ENCODE measurements around the gene LCE3E.
A peak's percentile ranks its signal among the peaks of the same experiment; 100 is the strongest.
"Not testable (repeated sequence)": the region's sequence is repeated elsewhere in the genome, so short reads cannot be mapped to it uniquely, and the experiment has no call there.

Gene LCE3E

GRCh38 chr1:152577168-152577567 lies 10.6 kb upstream of the LCE3E start:
- H3K4me1 ChIP-seq (ENCODE audit: control insufficient read depth in 1 of 2, insufficient read depth in 2 of 2, low read length in 2 of 2), result no peaks in the 10 kb centered on the region
- H3K27ac ChIP-seq (ENCODE audit: low read depth, low read length), result no peak overlapping the region
- no CpG with 5 or more reads among the region's 2 CpGs for WGBS (ENCODE audit: extremely low coverage, insufficient coverage, insufficient read length)
- H3K14ac ChIP-seq (ENCODE audit: low read length), result no peak overlapping the region
- H4K91ac ChIP-seq (ENCODE audit: low read depth, low read length), result no peak overlapping the region
- H3K79me2 ChIP-seq (ENCODE audit: control insufficient read depth, insufficient read depth, low read length, poor library complexity), result no peaks in the 10 kb centered on the region
- H2BK5ac ChIP-seq (ENCODE audit: low read depth, low read length, poor library complexity), result no peak overlapping the region
- no peaks in the 10 kb centered on the region for H3K27me3 ChIP-seq (ENCODE audit: insufficient read depth, low read length)
- no peaks in the 10 kb centered on the region for H3K79me1 ChIP-seq (ENCODE audit: low read length)
- no peak overlapping the region for H4K8ac ChIP-seq (ENCODE audit: low read depth, low read length)
- H3K23ac ChIP-seq (ENCODE audit: low read length), result no peak overlapping the region
- no peaks in the 10 kb centered on the region for H3K36me3 ChIP-seq (ENCODE audit: control insufficient read depth in 1 of 2, insufficient read depth in 2 of 2, low read length in 2 of 2)
- no peak overlapping the region for H4K12ac ChIP-seq (ENCODE audit: low read depth, low read length)
- H3K4ac ChIP-seq (ENCODE audit: low read depth, low read length), result no peak overlapping the region
- peaks cover 12% of the 10 kb centered on the region for H3K9me3 ChIP-seq (ENCODE audit: insufficient read depth, low read depth, low read length)
- H2AK5ac ChIP-seq (ENCODE audit: low read length), result no peak overlapping the region
- DNase-seq, result peak in 1 of 2 donors; percentile 0
- H3K4me3 ChIP-seq (ENCODE audit: low read depth, low read length), result no peak overlapping the region
- H2AFZ ChIP-seq (ENCODE audit: insufficient read depth, low read length, poor library complexity), result no peak overlapping the region
- H2BK120ac ChIP-seq (ENCODE audit: insufficient read depth, low read length, poor library complexity), result no peak overlapping the region
- H3K18ac ChIP-seq (ENCODE audit: low read length), result no peak overlapping the region
- no peak overlapping the region for H2BK12ac ChIP-seq (ENCODE audit: low read length)
- H3K9ac ChIP-seq (ENCODE audit: low read length), result no peak overlapping the region
- H3K4me2 ChIP-seq (ENCODE audit: low read length), result no peak overlapping the region

GRCh38 chr1:152565535-152566215 lies 905 bp downstream of the LCE3E start:
- no peak overlapping the region for H3K23ac ChIP-seq (ENCODE audit: low read length)
- no peak overlapping the region for H4K8ac ChIP-seq (ENCODE audit: low read depth, low read length)
- no peak overlapping the region for H2BK120ac ChIP-seq (ENCODE audit: insufficient read depth, low read length, poor library complexity)
- no peak overlapping the region for H2AK5ac ChIP-seq (ENCODE audit: low read length)
- H4K12ac ChIP-seq (ENCODE audit: low read depth, low read length), result no peak overlapping the region
- H3K36me3 ChIP-seq (ENCODE audit: control insufficient read depth in 1 of 2, insufficient read depth in 2 of 2, low read length in 2 of 2), result no peaks in the 10 kb centered on the region
- WGBS (ENCODE audit: extremely low coverage, insufficient coverage, insufficient read length), result no CpG with 5 or more reads among the region's 14 CpGs
- H3K79me1 ChIP-seq (ENCODE audit: low read length), result no peaks in the 10 kb centered on the region
- peaks cover 14% of the 10 kb centered on the region for H3K9me3 ChIP-seq (ENCODE audit: insufficient read depth, low read depth, low read length)
- H2BK12ac ChIP-seq (ENCODE audit: low read length), result no peak overlapping the region
- H3K18ac ChIP-seq (ENCODE audit: low read length), result no peak overlapping the region
- H3K4me1 ChIP-seq (ENCODE audit: control insufficient read depth in 1 of 2, insufficient read depth in 2 of 2, low read length in 2 of 2), result no peaks in the 10 kb centered on the region
- H3K4me3 ChIP-seq (ENCODE audit: low read depth, low read length), result no peak overlapping the region
- H2BK5ac ChIP-seq (ENCODE audit: low read depth, low read length, poor library complexity), result no peak overlapping the region
- H2AFZ ChIP-seq (ENCODE audit: insufficient read depth, low read length, poor library complexity), result no peak overlapping the region
- DNase-seq, result peak in 1 of 2 donors; percentile 0
- H3K27ac ChIP-seq (ENCODE audit: low read depth, low read length), result no peak overlapping the region
- no peak overlapping the region for H3K9ac ChIP-seq (ENCODE audit: low read length)
- no peak overlapping the region for H4K91ac ChIP-seq (ENCODE audit: low read depth, low read length)
- no peak overlapping the region for H3K4me2 ChIP-seq (ENCODE audit: low read length)
- no peaks in the 10 kb centered on the region for H3K27me3 ChIP-seq (ENCODE audit: insufficient read depth, low read length)
- no peaks in the 10 kb centered on the region for H3K79me2 ChIP-seq (ENCODE audit: control insufficient read depth, insufficient read depth, low read length, poor library complexity)
- H3K4ac ChIP-seq (ENCODE audit: low read depth, low read length), result no peak overlapping the region
- H3K14ac ChIP-seq (ENCODE audit: low read length), result no peak overlapping the region

DNA sequence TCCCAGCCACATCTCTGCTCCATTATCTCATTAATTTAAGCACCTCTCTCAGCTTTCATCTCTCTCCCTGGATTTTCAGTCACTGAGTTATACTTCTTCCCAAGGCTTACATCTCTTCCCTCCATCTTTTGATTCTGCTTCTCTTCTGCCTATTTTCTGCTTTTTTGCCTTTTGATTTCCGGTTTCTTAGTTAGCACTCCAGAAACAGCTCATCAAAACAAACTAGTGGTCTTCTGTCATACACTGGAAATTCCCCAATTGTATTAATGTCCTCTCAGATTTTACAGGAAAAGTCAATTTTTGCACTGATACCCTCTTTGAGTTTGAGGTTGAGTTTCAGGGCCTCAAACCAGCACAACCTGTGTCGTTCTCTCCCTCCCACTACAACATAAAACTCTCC lies 1.5 kb downstream of the LCE3E start:
- H3K4me1 ChIP-seq (ENCODE audit: control insufficient read depth in 1 of 2, insufficient read depth in 2 of 2, low read length in 2 of 2), result no peaks in the 10 kb centered on the region
- H3K9me3 ChIP-seq (ENCODE audit: insufficient read depth, low read depth, low read length), result peaks cover 14% of the 10 kb centered on the region
- H3K23ac ChIP-seq (ENCODE audit: low read length), result no peak overlapping the region
- no peak overlapping the region for H3K4me3 ChIP-seq (ENCODE audit: low read depth, low read length)
- no peak overlapping the region for H4K12ac ChIP-seq (ENCODE audit: low read depth, low read length)
- H2BK5ac ChIP-seq (ENCODE audit: low read depth, low read length, poor library complexity), result no peak overlapping the region
- no CpG with 5 or more reads among the region's 2 CpGs for WGBS (ENCODE audit: extremely low coverage, insufficient coverage, insufficient read length)
- H3K79me2 ChIP-seq (ENCODE audit: control insufficient read depth, insufficient read depth, low read length, poor library complexity), result no peaks in the 10 kb centered on the region
- H3K36me3 ChIP-seq (ENCODE audit: control insufficient read depth in 1 of 2, insufficient read depth in 2 of 2, low read length in 2 of 2), result no peaks in the 10 kb centered on the region
- no peak overlapping the region for H3K4ac ChIP-seq (ENCODE audit: low read depth, low read length)
- H3K18ac ChIP-seq (ENCODE audit: low read length), result no peak overlapping the region
- no peak overlapping the region for H3K27ac ChIP-seq (ENCODE audit: low read depth, low read length)
- no peak overlapping the region for H2AFZ ChIP-seq (ENCODE audit: insufficient read depth, low read length, poor library complexity)
- no peaks in the 10 kb centered on the region for H3K79me1 ChIP-seq (ENCODE audit: low read length)
- H4K91ac ChIP-seq (ENCODE audit: low read depth, low read length), result no peak overlapping the region
- H4K8ac ChIP-seq (ENCODE audit: low read depth, low read length), result no peak overlapping the region
- no peak overlapping the region for H2BK12ac ChIP-seq (ENCODE audit: low read length)
- DNase-seq, result peak in 1 of 2 donors; percentile 0
- H3K27me3 ChIP-seq (ENCODE audit: insufficient read depth, low read length), result no peaks in the 10 kb centered on the region
- no peak overlapping the region for H2BK120ac ChIP-seq (ENCODE audit: insufficient read depth, low read length, poor library complexity)
- H3K9ac ChIP-seq (ENCODE audit: low read length), result no peak overlapping the region
- H3K4me2 ChIP-seq (ENCODE audit: low read length), result no peak overlapping the region
- no peak overlapping the region for H2AK5ac ChIP-seq (ENCODE audit: low read length)
- no peak overlapping the region for H3K14ac ChIP-seq (ENCODE audit: low read length)

DNA sequence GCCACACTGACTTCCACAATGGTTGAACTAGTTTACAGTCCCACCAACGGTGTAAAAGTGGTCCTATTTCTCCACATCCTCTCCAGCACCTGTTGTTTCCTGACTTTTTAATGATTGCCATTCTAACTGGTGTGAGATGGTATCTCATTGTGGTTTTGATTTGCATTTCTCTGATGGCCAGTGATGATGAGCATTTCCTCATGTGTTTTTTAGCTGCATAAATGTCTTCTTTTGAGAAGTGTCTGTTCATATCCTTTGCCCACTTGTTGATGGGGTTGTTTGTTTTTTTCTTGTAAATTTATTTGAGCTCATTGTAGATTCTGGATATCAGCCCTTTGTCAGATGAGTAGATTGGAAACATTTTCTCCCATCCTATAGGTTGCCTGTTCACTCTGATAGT lies 18.2 kb downstream of the LCE3E start:
- not testable (repeated sequence) for H3K79me1 ChIP-seq (ENCODE audit: low read length); H4K12ac ChIP-seq (ENCODE audit: low read depth, low read length)

More for the DNA sequence above, 18.2 kb downstream of the LCE3E start:
- H3K4me2 ChIP-seq (ENCODE audit: low read length); H3K36me3 ChIP-seq (ENCODE audit: control insufficient read depth in 1 of 2, insufficient read depth in 2 of 2, low read length in 2 of 2); H4K8ac ChIP-seq (ENCODE audit: low read depth, low read length); H4K91ac ChIP-seq (ENCODE audit: low read depth, low read length); H2BK120ac ChIP-seq (ENCODE audit: insufficient read depth, low read length, poor library complexity); H2AFZ ChIP-seq (ENCODE audit: insufficient read depth, low read length, poor library complexity); H3K4ac ChIP-seq (ENCODE audit: low read depth, low read length); H3K18ac ChIP-seq (ENCODE audit: low read length); H3K4me1 ChIP-seq (ENCODE audit: control insufficient read depth in 1 of 2, insufficient read depth in 2 of 2, low read length in 2 of 2); H3K27me3 ChIP-seq (ENCODE audit: insufficient read depth, low read length); H3K27ac ChIP-seq (ENCODE audit: low read depth, low read length); H3K23ac ChIP-seq (ENCODE audit: low read length); H2BK5ac ChIP-seq (ENCODE audit: low read depth, low read length, poor library complexity); H2AK5ac ChIP-seq (ENCODE audit: low read length); H3K4me3 ChIP-seq (ENCODE audit: low read depth, low read length); H3K14ac ChIP-seq (ENCODE audit: low read length); H2BK12ac ChIP-seq (ENCODE audit: low read length); H3K79me2 ChIP-seq (ENCODE audit: control insufficient read depth, insufficient read depth, low read length, poor library complexity); H3K9ac ChIP-seq (ENCODE audit: low read length); DNase-seq: not testable (repeated sequence)
- H3K9me3 ChIP-seq (ENCODE audit: insufficient read depth, low read depth, low read length), result peaks cover 17% of the 10 kb centered on the region
- no CpG with 5 or more reads among the region's 1 CpG for WGBS (ENCODE audit: extremely low coverage, insufficient coverage, insufficient read length)

Data from trophoblast cell (in vitro differentiated cells and primary cell).